Kidney epithelial cell (primary cell): ENCODE results near the gene SORBS1. TPM values are rescaled to one million over a fixed set of nuclear protein-coding genes. Genes with fewer than 3 reads are reported as not detected.

Experiments
- DNase-seq: peaks from one replicate; pipeline ENCODE4 v3.0.0-alpha.2; 2010; ENCODE audit warnings: low read depth
- H3K27me3 ChIP-seq: 2 replicates; pipeline ENCODE4 v1.6.0; 2011; ENCODE audit warnings: low read length; ENCODE audit not compliant: control insufficient read depth, insufficient read depth
- H3K36me3 ChIP-seq: 2 replicates; pipeline ENCODE4 v1.5.1; 2011; ENCODE audit warnings: low read length; ENCODE audit not compliant: control insufficient read depth, insufficient read depth
- H3K4me3 ChIP-seq: 2 replicates; pipeline ENCODE4 v1.5.1; 2011; ENCODE audit warnings: low read depth, mild to moderate bottlenecking, control low read depth, low read length
- CTCF ChIP-seq: IDR thresholded peaks from 2 replicates; pipeline ENCODE4 v1.5.1; 2011; ENCODE audit warnings: mild to moderate bottlenecking, moderate library complexity, low read length, control low read depth, inconsistent platforms; ENCODE audit not compliant: insufficient read depth, poor library complexity, severe bottlenecking
- total RNA-seq: library from RNA; depleted of rRNA; stranded (reverse); fragments of >200 nt; gene quantifications from 2 replicates; pipeline ENCODE4 v1.2.3, GENCODE V29; 2015

The SORBS1 gene
- total RNA-seq, 1 donor from 2014 or later: 4.9 TPM

- no peak for TF ChIP-seq CTCF
- no peak for DNase-seq
- no peak overlapping the region for H3K4me3 ChIP-seq
- H3K27me3 ChIP-seq: no peaks in the 10 kb centered on the region
- no peaks in the 10 kb centered on the region for H3K36me3 ChIP-seq
These were observed 241.9 kb downstream of the SORBS1 start for GRCh38 chr10:95319239-95319638.

- Histone ChIP-seq H3K27me3 (no peaks in the 10 kb centered on the region), H3K36me3 (no peaks in the 10 kb centered on the region), H3K4me3 (no peak overlapping the region)
- TF ChIP-seq CTCF: no peak
- DNase-seq: no peak
These were observed 245.7 kb downstream of the SORBS1 start for GRCh38 chr10:95315509-95315908.

- no peak for DNase-seq
- Histone ChIP-seq H3K27me3 (no peaks in the 10 kb centered on the region), H3K36me3 (no peaks in the 10 kb centered on the region), H3K4me3 (no peak overlapping the region)
- no peak for TF ChIP-seq CTCF
These were observed 246.8 kb downstream of the SORBS1 start for GRCh38 chr10:95314192-95314918.

- H3K4me3 ChIP-seq: no peak overlapping the region
- H3K36me3 ChIP-seq: no peaks in the 10 kb centered on the region
- TF ChIP-seq CTCF: no peak
- no peaks in the 10 kb centered on the region for H3K27me3 ChIP-seq
- DNase-seq: no peak
These were observed 248.1 kb downstream of the SORBS1 start for GRCh38 chr10:95312986-95313495.

- no peaks in the 10 kb centered on the region for H3K36me3 ChIP-seq
- no peaks in the 10 kb centered on the region for H3K27me3 ChIP-seq
- H3K4me3 ChIP-seq: no peak overlapping the region
- no peak for DNase-seq
- TF ChIP-seq CTCF: no peak
These were observed 248.9 kb downstream of the SORBS1 start for GRCh38 chr10:95312257-95312656.

- no peak for TF ChIP-seq CTCF
- H3K27me3 ChIP-seq: no peaks in the 10 kb centered on the region
- no peak for DNase-seq
- no peaks in the 10 kb centered on the region for H3K36me3 ChIP-seq
- no peak overlapping the region for H3K4me3 ChIP-seq
These were observed 251.2 kb downstream of the SORBS1 start for GRCh38 chr10:95309958-95310357.
